ENCODE data around the gene MGAT2.
"Not testable (repeated sequence)": the region's sequence is repeated elsewhere in the genome, so short reads cannot be mapped to it uniquely, and the experiment has no call there.

The MGAT2 gene

GRCh38 chr14:49654511-49654910, 33.9 kb downstream of the MGAT2 start:
- no peak for DNase-seq (ENCODE audit: low read depth in 2 of 2)

- not testable (repeated sequence) for DNase-seq (ENCODE audit: low read depth in 2 of 2)
These were observed 36.9 kb downstream of the MGAT2 start for GRCh38 chr14:49657500-49657899.

- DNase-seq (ENCODE audit: low read depth in 2 of 2): no peak
These were observed 39.2 kb downstream of the MGAT2 start for GRCh38 chr14:49659526-49660455.

GRCh38 chr14:49670475-49670874, 49.9 kb downstream of the MGAT2 start:
- DNase-seq (ENCODE audit: low read depth in 2 of 2): no peak
